HepG2 (cell line): ENCODE data around the gene ABAT. TPM values are rescaled to one million over a fixed set of nuclear protein-coding genes. Genes with fewer than 3 reads are reported as not detected.

Experiments used
- ATAC-seq: fragments of 200-7000 bp; cut with Tn5 transposase; 3 replicates; pipeline ENCODE4 v1.9.1; 2020; ENCODE audit warnings: mild to moderate bottlenecking, moderate library complexity
- BruUV-seq: library from RNA; stranded (reverse); fragments of 400-500 nt; replicated peaks from 2 replicates; lab custom pipeline; 2021; lab: Mats Ljungman, UMichigan
- CTCF ChIA-PET: fragments of 300-600 bp; formaldehyde crosslinking; extraction: SDS; loops from one replicate; lab custom pipeline; 2021; ENCODE audit warnings: low total read pairs, inconsistent platforms, low intra/inter-chr PET ratio; lab: Yijun Ruan, JAX
- POLR2A ChIA-PET: fragments of 350-600 bp; sonication (Branson Sonifier 250); formaldehyde crosslinking; loops from one replicate; lab custom pipeline; 2020; ENCODE audit warnings: antibody characterized with exemption, inconsistent platforms; lab: Yijun Ruan, JAX
- DNase-seq: peaks from one replicate; pipeline ENCODE4 v3.0.0-alpha.2; 2015; ENCODE audit warnings: low spot score
- FAIRE-seq: peaks from 3 replicates; lab custom pipeline; 2011; peaks lifted over from hg19 to GRCh38; lab: Jason Lieb, UNC
- H2AFZ ChIP-seq: one replicate; pipeline ENCODE4 v1.6.1; 2011; ENCODE audit warnings: low read length, inconsistent platforms
- H3K27ac ChIP-seq: fragments of 300-600 bp; 3 replicates; pipeline ENCODE4 v1.8.0; 2011; ENCODE audit warnings: mixed run types, mild to moderate bottlenecking, mixed read lengths, low read length, inconsistent platforms; ENCODE audit not compliant: insufficient read depth; ENCODE audit errors: extremely low read length
- H3K27me3 ChIP-seq, 2 experiments: fragments of 200-600 bp in 1 of 2; 2 replicates in 1 of 2; 3 replicates in 1 of 2; pipeline versions ENCODE4 v1.6.0 to v1.8.0; 2011; ENCODE audit warnings: low read length in 2 of 2, mild to moderate bottlenecking in 2 of 2, moderate library complexity in 2 of 2, inconsistent platforms in 1 of 2; ENCODE audit not compliant: insufficient read depth in 2 of 2, control insufficient read depth in 1 of 2
- H3K36me3 ChIP-seq, 2 experiments: fragments of 200-600 bp in 1 of 2; replicated peaks in 1 of 2; 2 replicates in 1 of 2; 3 replicates in 1 of 2; pipeline versions ENCODE4 v1.5.1 to v1.8.0; 2011; ENCODE audit warnings: low read length in 2 of 2, inconsistent platforms in 1 of 2; ENCODE audit not compliant: insufficient read depth in 2 of 2, control insufficient read depth in 1 of 2
- H3K4me1 ChIP-seq: 2 replicates; pipeline ENCODE4 v1.5.1; 2012; ENCODE audit warnings: low read length, inconsistent platforms; ENCODE audit not compliant: insufficient read depth
- H3K4me2 ChIP-seq: 2 replicates; pipeline ENCODE4 v1.6.0; 2011; ENCODE audit warnings: low read depth, low read length, inconsistent platforms
- H3K4me3 ChIP-seq, 3 experiments: fragments of 200-600 bp in 1 of 3; sonication (generic), shearing (Covaris generic) in 1 of 3; replicated peaks in 1 of 3; 2 replicates each; pipeline ENCODE4 v1.5.1; 2011 to 2016; ENCODE audit warnings: low read length in 3 of 3, inconsistent platforms in 2 of 3, low read depth in 2 of 3, mild to moderate bottlenecking in 2 of 3, control low read depth in 1 of 3, mixed read lengths in 1 of 3; ENCODE audit not compliant: insufficient read depth in 1 of 3
- H3K79me2 ChIP-seq: one replicate; pipeline ENCODE4 v1.6.1; 2011; ENCODE audit warnings: low read length, inconsistent platforms; ENCODE audit not compliant: insufficient read depth
- H3K9ac ChIP-seq: 2 replicates; pipeline ENCODE4 v1.6.0; 2011; ENCODE audit warnings: mild to moderate bottlenecking, low read depth, low read length, inconsistent platforms; ENCODE audit not compliant: insufficient read depth
- H3K9me3 ChIP-seq: 2 replicates; pipeline ENCODE4 v1.5.1; 2012; ENCODE audit warnings: mild to moderate bottlenecking, low read length
- H4K20me1 ChIP-seq: 2 replicates; pipeline ENCODE4 v1.6.0; 2011; ENCODE audit warnings: inconsistent platforms, mild to moderate bottlenecking, low read length, moderate library complexity; ENCODE audit not compliant: insufficient read depth
- HMG20B ChIP-seq: conservative IDR thresholded peaks from 2 replicates; pipeline ENCODE4 v1.6.1; 2016; ENCODE audit warnings: missing genetic modification reagents, missing compliant biosample characterization
- POLR2AphosphoS2 ChIP-seq: IDR thresholded peaks from 2 replicates; pipeline ENCODE4 v1.6.1; 2011; ENCODE audit warnings: low read depth, low read length, improper control_type of control experiment
- ZFP91 ChIP-seq: sonication (generic); formaldehyde crosslinking; IDR thresholded peaks from 2 replicates; pipeline ENCODE4 v1.9.0; 2022; ENCODE audit warnings: missing genetic modification reagents, mild to moderate bottlenecking, borderline replicate concordance
- ZNF350 ChIP-seq: sonication (generic); formaldehyde crosslinking; IDR thresholded peaks from 2 replicates; pipeline ENCODE4 v1.4.0; 2020; ENCODE audit warnings: mild to moderate bottlenecking, low read depth, missing genetic modification reagents, borderline replicate concordance
- WGBS: methylation state at CpG from one replicate; pipeline ENCODE4 v1.1.6; 2017; ENCODE audit warnings: low lambda C conversion rate; 5-methylcytosine and 5-hydroxymethylcytosine counted together
- in situ Hi-C: cut with HindIII; loops from 2 replicates; pipeline ENCODE4 v1.10.0; 2017; ENCODE audit warnings: low pct_unique_long_range_greater_than_20kb; ENCODE audit not compliant: extremely low pct_ligation_motif_present
- intact Hi-C: fragments of 100-400 bp; cut with micrococcal nuclease; formaldehyde crosslinking; loops from one replicate; pipeline ENCODE4 v1.10.0; 2022; ENCODE audit not compliant: unreplicated experiment
- polyA plus RNA-seq, 8 experiments: library from polyadenylated mRNA; depleted of rRNA in 3 of 8; stranded (reverse) in 7 of 8; unstranded in 1 of 8; fragments of >200 nt; fragmentation: Illumina TruSeq in 4 of 8; extraction: Trizol in 4 of 8; gene quantifications; 2 replicates each; pipeline versions ENCODE4 v1.2.1 to v1.2.3, GENCODE V29; 2011 to 2016; ENCODE audit warnings: low read depth in 4 of 8, missing spikeins in 1 of 8, mixed read lengths in 1 of 8; ENCODE audit not compliant: insufficient read depth in 1 of 8
- total RNA-seq, 5 experiments: library from RNA; depleted of rRNA; stranded (reverse); fragments of >200 nt; fragmentation: Illumina TruSeq; extraction: Trizol; gene quantifications; 2 replicates each; pipeline ENCODE4 v1.2.3, GENCODE V29; 2016; ENCODE audit warnings: low read depth in 1 of 5
- TF ChIP-seq, protein P1 (sequence below): sonication (generic); formaldehyde crosslinking; IDR thresholded peaks from 2 replicates; pipeline ENCODE4 v1.5.0; 2020; ENCODE audit warnings: mild to moderate bottlenecking, missing genetic modification reagents
- TF ChIP-seq, protein P2 (sequence below): sonication (generic); formaldehyde crosslinking; IDR thresholded peaks from 2 replicates; pipeline ENCODE4 v1.4.0; 2020; ENCODE audit warnings: missing genetic modification reagents

ABAT gene
- total and polyA plus RNA-seq, 2 of the 13 experiments (the other 11 are each of a cell fraction or from before 2014, with no cell fraction given) = 47.6 to 97.3 TPM

GRCh38 chr16:8818504-8819270 lies 144.3 kb downstream of the ABAT start:
- no peak for FAIRE-seq
- BruUV-seq = no TSS peak

More at GRCh38 chr16:8818504-8819270, 144.3 kb downstream of the ABAT start:
- H3K36me3 ChIP-seq = peaks cover 35 to 89% of the 10 kb centered on the region in 2 experiments
- TF ChIP-seq, protein P1, sequence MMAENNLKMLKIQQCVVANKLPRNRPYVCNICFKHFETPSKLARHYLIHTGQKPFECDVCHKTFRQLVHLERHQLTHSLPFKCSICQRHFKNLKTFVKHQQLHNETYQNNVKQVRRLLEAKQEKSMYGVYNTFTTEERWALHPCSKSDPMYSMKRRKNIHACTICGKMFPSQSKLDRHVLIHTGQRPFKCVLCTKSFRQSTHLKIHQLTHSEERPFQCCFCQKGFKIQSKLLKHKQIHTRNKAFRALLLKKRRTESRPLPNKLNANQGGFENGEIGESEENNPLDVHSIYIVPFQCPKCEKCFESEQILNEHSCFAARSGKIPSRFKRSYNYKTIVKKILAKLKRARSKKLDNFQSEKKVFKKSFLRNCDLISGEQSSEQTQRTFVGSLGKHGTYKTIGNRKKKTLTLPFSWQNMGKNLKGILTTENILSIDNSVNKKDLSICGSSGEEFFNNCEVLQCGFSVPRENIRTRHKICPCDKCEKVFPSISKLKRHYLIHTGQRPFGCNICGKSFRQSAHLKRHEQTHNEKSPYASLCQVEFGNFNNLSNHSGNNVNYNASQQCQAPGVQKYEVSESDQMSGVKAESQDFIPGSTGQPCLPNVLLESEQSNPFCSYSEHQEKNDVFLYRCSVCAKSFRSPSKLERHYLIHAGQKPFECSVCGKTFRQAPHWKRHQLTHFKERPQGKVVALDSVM (CRISPR knock-in tag) = peak; percentile 21; the same call in 1 of the 2 replicates
- TF ChIP-seq POLR2AphosphoS2 (0 out of 2 replicates have a peak, but pooled peaks have one; percentile 62), HMG20B (CRISPR knock-in tag) (0 out of 2 replicates have a peak, but pooled peaks have one; percentile 11), ZNF350 (CRISPR knock-in tag) (no peak), ZFP91 (0 out of 2 replicates have a peak, but pooled peaks have one; percentile 16)
- TF ChIP-seq, protein P2, sequence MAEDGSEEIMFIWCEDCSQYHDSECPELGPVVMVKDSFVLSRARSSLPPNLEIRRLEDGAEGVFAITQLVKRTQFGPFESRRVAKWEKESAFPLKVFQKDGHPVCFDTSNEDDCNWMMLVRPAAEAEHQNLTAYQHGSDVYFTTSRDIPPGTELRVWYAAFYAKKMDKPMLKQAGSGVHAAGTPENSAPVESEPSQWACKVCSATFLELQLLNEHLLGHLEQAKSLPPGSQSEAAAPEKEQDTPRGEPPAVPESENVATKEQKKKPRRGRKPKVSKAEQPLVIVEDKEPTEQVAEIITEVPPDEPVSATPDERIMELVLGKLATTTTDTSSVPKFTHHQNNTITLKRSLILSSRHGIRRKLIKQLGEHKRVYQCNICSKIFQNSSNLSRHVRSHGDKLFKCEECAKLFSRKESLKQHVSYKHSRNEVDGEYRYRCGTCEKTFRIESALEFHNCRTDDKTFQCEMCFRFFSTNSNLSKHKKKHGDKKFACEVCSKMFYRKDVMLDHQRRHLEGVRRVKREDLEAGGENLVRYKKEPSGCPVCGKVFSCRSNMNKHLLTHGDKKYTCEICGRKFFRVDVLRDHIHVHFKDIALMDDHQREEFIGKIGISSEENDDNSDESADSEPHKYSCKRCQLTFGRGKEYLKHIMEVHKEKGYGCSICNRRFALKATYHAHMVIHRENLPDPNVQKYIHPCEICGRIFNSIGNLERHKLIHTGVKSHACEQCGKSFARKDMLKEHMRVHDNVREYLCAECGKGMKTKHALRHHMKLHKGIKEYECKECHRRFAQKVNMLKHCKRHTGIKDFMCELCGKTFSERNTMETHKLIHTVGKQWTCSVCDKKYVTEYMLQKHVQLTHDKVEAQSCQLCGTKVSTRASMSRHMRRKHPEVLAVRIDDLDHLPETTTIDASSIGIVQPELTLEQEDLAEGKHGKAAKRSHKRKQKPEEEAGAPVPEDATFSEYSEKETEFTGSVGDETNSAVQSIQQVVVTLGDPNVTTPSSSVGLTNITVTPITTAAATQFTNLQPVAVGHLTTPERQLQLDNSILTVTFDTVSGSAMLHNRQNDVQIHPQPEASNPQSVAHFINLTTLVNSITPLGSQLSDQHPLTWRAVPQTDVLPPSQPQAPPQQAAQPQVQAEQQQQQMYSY (CRISPR knock-in tag) = no peak
- ATAC-seq = peak; percentile 8; the same call in 1 of the 3 replicates
- H3K9ac ChIP-seq = no peak overlapping the region
- no peaks in the 10 kb centered on the region for H3K9me3 ChIP-seq
- ChIA-PET CTCF (no interaction called here), POLR2A (interaction anchor here (0.8 to 1.1 kb wide), 2 partner anchors 21 to 32 kb away, joined by 3 to 4 read pairs; partner anchors contain the start of genes PMM2 and TMEM186)
- no peak for DNase-seq
- H3K27me3 ChIP-seq = no peaks in the 10 kb centered on the region
- no peak overlapping the region for H3K4me2 ChIP-seq
- H2AFZ ChIP-seq = no peak overlapping the region
- peaks cover 5% of the 10 kb centered on the region; the same call in 1 of the 2 replicates for H4K20me1 ChIP-seq
- H3K27ac ChIP-seq = no peak overlapping the region
- H3K79me2 ChIP-seq = no peaks in the 10 kb centered on the region
- H3K4me3 ChIP-seq = no peak overlapping the region
- in situ Hi-C loops (no loop called here), intact Hi-C loops (loop anchor here (5.0 kb wide), 1 partner anchor 64 kb away; the partner anchor contains the start of gene LITAFD)
- H3K4me1 ChIP-seq = no peaks in the 10 kb centered on the region; the same call in 1 of the 2 replicates
- WGBS = 96% methylated on average over 10 of the region's 10 CpGs
